Measurements from ENCODE around the gene RBKS.

The RBKS gene

DNA sequence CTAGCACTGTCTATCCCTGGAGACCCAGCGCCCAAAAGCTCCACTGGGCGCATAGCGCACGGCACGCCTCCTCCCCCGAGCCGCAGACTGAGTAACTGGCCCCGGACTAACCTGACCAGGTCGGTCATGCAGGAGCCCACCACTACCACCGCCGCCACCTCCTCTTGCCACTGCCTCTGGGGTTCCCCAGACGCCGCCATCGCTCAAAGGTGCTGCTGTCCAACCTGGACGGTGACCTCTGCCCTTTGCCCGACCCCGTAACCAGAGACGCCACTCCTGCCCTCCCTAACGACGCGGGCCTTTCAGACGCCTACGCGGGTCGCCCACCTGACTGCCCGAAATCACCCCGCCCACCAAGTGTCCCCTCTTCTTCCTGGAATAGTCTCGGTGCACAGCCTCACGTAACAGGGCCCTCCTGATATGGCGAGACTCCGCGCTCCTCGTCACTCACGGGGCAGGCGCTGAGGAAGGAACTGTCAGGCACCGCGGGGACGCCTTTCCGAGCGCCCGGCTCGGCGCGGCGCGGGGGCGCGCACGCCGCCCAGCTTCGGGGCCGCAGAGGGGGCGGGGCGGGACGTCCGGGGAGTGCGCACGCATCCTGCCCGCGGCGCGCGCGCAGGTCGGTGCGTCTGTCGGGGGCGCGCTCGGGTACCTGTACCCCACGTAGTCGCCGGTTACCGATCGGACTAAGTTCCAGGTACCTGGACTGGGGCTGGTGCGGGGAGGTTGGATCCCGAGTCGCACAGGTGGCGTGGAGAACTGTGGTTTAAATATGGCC lies at the start of gene RBKS, which contains the start of gene BABAM2:
Gene RBKS, minus strand, starts transcription at position 242 of the 778 bp plus-strand sequence. Its CDS starts 42 bp downstream, at position 200.
Gene BABAM2, plus strand, starts transcription at position 584 of the 778 bp plus-strand sequence. CDS start 3,828 bp downstream, outside the sequence.
- peak; percentile 77 for DNase-seq

DNA sequence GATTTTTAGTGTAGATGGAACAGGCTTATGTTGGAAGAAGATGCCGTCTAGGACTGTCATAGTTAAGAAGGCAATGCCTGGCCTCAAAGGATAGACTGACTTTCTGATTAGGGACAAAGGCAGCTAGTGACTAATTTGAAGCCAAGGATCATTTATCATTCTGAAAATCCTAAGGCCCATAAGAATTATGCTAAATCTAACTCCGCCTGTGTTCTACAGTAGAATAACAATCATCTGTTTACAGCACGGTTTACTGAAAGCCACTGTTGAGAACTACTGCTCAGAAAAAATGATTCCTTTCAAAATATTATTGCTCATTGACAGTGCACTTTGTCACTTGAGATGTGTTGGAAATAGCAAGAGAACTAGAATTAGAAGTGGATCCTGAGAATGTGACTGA lies 44.8 kb upstream of the RBKS start:
- DNase-seq: no peak

DNA sequence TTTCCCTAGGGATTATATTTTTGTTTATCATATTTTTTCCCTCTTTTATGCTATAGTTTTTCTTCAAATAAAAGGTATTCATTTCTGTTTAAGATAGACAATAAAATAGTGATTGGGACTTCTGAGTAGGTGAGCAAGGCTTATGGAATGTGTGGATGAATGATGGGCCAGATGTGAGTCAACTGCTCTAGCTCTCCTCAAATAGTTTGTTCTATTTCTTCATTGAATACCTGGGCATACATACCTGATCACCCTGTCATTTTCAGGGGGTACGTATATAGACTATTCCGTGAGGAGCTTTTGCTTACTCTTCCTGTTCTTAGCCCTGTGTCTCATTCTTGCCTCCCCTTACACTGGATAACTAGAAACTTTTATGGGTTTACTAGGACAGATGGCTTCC lies 42.2 kb upstream of the RBKS start:
- DNase-seq: peak; percentile 73

DNA sequence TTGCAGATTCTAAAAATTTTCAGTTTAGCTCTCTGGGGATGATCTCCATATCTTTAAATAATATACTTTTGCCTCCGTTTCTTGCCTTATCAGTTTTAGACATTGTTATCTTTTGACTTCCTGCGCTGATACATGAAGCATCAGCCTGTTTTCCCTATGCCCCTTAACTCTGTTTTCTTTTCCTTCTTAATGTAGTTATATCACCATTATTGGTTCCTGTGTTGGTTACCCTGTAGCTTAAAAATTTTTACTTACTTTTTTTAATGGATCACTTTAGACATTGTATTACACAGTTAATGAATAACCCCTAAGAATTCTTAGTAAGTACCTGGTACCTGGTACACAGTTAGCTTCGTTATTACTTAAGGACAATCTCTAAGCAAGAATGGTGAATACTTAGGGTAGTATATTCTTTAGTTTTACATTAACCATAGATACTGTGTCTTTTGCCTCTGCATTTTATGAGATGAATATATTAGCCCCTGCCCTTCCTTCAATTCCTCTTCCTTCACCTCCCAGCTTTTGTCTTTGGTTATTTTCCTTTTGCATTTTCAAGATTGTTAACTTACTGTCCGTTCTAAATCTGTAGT lies 41.3 kb upstream of the RBKS start:
- no peak for DNase-seq

DNA sequence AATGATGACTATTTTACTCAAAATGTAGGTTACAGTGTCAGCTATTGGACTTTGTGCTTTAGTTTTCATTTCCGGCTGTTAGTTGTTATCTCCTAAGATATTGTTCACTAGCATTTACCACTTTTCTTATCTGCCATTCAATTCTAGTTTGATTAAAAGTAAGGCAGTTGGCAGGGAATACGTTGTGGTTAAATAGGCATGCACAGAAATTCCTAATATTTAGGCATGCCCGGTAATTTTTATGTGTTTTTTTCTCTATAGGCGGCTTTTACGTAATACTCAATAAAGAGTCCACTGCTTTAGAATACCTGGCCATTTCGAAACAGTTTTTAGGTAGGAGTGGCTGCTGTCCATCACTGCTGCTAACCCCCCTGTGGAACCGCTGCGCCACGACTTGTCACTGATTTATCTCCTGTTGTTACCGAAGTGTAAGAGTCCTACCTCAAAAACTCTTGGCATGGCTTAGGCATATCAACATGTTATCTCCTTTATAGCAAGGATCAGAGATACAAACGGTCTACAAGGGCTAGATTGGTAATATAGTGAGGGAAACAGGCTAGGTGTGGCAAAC lies 39.8 kb upstream of the RBKS start:
- DNase-seq: peak; percentile 65

DNA sequence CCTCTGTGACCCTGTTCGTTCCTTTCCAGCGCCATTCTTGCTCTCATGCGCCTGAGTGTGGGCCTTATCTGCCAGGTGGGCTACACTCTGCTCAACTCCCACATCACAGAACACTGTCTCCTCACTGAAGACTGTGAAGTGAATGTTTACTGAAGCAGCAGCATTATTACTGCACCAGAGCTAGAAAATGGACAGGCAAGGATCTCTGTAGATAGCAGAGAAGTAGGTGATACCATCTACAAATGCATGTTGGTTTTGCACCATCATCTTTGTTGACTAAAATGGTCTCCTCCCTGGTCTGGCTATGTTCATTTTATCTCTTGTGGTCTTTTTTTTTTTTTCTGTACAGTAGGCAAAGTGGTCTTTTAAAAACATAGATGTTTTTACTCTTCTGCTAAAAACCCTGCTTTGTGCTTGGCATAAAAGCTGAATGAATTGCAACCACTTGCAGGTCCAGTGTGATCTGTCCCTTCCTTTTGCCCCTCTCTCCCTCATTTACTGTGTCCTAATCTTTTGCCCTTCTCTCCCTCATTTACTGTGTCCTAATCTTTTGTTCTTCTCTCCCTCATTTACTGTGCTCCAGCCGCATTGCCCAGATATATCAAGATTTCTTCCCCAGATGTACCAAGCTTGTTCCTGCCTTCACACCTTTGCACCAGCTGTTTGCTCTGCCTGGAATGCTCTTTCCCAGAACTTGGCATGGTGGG lies 35.7 kb upstream of the RBKS start:
- DNase-seq: no peak

DNA sequence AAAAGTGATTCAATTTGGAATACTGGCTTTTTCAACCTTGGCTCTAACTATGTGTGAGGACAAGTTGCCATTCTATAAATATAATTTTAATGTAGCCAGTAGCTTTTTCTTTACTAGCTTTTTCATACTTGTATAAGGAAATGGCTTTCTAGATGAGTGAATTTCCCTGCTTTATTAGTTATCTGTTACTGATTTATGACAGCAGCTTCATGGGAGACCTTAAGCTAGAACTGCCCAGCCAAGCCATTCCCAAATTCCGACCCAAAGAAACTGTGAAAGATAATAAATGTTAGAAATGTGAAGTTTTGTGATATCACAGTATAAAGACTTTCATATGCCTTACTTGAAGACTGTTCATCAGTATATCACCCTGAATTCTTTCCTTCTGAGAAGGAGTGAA lies 32.7 kb upstream of the RBKS start:
- no peak for DNase-seq

DNA sequence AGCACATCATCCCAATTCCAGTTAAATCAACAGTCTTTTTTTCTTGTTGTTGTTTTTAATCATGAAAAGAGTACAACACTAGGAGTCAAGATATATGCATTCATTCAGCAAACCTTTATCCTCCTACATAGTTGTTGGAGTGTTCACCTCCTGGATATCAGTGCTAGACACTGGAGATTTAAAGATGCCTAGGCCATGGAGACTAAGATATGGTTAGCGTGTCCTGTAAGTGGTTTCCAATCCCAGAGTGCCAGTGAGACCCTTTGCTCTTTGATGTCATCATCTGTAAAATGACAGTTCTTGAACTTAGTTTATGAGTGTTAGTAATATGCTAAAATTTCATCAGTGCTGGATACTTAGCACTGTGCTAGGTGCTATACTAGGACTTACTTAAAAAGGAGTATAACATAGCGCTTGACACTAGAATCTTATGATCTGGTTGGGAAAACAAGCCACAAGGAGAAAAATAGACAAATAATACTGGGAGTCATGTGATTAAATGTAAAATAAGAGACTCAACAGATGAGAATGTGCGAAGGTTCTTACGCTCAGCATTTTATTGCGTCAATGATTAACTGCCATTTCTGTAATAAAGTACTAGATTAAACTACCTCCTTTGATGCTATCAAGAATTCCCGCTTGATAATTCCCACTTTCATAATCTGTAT lies 31.8 kb upstream of the RBKS start:
- no peak for DNase-seq

DNA sequence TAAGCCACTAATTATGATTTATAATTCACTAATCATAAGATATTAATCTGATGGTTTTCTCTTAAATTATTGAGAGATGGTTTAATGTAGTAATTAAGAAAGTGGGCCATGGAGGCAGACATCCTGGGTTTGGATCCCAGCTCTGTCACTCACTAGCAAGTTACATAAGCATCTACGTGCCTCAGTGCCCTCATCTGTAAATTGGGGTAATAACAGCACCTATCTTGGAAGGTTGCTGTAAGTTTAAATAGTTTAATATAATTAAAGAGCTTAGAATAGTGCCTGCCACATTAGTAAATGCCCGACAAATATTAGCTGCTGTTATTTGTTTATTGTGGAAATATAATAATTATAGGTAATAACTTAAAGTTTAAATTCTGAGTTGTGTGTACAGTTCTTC lies 31.2 kb upstream of the RBKS start:
- DNase-seq: no peak

DNA sequence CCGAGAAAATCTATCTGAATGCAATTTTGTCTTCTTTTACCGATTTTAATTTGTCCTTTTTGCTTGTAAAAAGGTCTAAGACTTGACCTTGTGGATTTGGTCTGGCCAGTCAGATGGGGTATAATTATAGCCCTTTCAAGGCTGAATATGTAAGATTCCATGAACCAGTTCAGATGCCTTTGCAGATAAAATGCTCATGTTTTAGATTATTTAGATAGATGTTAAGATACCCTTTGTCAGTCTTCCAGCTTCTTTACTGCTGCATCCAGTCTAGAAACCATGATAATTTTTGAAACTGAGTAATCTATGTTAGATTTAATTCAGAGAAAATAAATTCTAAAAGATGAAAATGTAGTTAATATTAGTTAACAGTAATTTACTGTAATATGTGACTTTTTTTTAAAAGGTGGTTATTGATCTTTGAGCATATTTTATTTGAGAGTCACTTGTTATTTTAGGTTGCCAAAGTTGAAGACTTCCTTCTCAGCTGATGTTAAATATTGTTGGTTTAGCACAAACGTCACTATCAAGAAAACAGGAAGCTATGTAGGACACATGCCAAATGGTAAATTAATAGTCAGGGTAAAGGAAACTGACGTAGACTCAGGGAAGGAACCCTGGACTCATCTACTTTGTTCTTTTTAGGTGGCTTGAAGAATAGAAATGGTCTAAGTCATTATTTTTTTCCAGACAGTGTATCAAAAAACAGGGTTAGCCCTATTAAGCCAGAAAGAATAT lies 30.1 kb upstream of the RBKS start:
- DNase-seq: no peak

DNA sequence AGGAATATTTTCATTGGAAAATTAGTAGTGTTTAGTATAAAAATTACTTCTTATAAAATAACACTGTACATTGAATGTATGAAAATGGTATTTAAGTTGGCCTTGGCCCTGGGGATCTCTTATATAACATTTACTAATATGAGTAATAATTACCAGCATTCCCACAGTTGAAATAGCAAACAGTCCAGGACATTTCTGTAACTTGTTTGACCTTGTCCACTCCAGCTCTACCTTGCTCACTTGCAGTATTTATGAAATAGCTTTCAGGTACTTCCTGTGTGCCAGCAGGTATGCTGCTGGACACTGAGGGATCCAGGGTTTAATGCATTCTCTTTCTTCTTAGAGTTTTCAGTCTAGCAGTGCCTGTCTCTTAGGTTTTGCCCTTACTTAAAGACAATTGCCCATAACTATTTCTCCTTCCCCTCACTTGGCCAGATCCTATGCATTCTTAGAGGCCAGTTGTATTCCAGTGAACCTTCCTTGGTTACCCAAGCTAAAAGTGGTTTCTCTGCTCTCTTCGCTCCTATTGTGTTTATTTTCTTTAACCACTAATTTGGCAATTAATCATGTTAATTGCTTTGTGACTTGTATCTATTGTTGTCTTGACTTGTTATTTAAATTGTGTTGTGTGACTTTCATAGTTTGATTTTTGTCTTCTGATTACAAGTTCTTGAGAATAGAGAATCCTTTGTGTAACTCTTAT lies 26.3 kb upstream of the RBKS start:
- no peak for DNase-seq

DNA sequence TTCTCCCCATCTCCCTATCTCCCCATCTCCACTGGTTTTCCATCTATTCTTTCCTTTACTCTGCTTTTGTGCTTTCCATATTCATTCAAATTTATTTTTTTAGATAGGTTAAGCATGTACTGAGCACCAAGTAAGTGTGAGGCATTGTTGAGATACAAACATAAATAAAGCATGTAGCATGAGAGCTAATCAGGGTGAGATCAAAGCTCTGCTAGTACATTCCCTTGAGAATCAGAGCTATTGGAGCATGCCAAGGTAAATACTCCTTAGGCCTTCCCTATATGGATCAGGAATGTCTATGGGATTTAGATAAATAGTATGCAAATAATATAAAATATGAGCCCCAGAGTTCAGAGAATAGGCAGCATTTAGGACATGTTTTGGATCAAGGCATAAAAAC lies 25.7 kb upstream of the RBKS start:
- no peak for DNase-seq

DNA sequence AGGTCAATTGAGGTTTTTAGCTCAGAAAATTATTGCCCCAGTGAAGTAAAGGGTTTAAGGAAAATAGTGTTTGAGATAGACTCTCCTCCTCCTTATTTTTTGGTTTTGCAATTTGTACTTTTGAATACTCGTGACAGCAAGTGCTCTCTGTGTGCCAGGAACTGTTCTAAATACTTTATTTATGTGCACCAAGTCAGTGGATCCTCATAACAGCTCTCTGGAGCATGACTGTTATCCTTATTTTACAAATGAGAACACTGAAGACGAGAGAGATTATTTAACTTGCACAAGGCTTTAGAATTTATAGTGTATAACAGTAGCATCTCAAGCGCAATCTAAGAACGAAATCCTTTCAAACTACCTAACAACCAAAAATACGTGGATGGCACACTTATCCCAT lies 25.0 kb upstream of the RBKS start:
- DNase-seq: no peak

DNA sequence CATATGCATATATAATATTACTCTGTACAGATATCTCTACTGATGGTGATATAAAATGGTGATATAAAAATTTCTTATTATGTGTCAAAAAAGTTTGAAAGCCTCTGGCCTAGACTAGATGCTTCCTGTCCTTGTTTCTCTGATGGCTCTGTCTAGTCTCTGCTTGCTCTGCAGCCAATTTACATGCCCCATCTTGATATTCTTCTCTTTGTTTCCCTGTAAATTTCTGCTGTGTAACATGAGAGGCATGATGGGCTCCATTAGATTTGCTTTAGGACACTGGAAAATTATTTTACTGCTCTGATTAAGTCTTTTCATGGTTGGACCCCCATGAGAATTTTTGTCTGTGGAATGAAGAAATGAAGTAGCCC lies 24.6 kb upstream of the RBKS start:
- no peak for DNase-seq

DNA sequence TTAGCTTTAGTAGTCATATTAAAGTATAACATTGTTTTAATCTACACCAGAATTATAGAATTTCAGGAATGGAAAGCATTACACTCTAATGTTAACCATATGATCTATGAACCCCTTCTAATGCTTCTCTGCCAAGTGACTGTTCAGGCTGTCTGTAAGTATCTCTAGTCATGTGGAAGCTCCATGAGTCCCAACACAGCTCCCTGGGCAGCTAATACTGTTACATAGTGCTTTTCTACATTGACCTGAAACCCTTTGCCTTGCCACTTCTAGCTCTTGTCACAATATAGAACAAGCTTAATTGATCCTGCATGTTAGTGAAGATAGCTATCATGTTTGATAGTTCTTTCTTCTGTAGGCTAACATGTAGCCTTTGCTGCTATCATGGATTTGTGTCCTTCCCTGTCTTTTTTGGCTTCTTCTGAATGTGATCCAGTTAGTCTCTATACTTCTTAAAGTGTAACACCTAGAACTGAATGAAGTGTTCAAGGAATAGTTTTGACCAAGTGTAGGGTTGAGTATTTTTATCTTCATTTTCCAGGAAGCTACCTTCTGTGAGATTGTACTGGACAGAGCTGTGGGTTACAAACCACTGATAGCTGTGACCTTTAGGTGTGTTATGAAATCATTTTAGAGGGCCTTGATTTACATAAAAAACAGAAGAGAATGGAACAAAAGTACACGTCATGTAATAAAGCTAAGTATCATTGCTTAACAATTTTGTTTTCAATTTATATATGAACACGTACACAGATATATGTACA lies 24.0 kb upstream of the RBKS start:
- DNase-seq: no peak

DNA sequence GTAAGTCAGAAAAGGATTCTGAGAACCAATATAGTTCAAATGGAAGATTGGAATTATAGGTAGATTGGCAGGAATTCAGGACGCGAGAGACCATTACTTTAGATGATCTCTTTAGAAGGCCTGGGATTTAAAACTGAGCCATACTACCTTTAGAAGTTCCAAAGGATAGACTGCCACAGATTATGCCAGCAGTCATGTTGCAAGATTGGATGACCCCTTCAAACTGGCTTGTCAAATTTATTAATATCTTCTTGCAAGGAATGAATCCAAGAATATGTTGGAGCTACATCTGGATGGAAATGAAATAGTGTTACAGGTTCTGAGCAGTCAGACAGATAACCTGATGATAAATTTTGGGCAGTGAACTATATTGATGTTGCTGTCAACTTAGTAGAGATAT lies 22.3 kb upstream of the RBKS start:
- no peak for DNase-seq

DNA sequence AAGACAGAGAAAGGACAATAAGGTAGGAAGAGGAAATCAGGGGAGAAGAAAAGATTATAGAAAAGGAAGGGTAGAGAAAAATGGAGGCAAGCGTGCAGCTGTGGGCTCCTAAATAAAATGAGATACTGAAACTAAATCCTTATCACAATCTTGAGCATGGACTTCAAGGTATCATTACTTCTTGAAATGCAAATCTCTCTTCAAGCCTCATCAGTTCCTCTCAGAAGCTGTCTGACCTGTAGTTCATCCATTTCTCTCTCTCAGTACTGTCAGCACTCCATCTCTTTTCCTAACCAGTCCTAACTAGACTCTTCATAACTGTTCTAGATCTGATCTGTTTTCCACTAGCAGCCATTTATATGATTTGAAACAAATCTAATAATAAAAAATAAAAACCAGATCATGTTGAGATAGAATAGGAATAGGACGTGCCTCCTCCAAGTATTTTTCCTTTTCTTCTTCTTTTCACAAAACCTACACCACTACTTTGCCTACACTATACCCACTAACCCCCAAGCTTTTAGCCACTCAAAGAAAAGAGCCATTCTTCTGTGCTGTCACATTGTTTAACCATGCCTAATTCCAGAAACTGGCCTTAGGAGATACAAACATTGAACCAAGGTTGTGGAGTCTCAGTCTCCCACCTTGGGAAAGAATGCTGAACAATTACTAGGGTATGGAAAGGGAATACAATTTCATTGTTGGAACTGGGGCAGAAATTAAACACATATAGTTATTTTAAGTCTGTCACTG lies 21.4 kb upstream of the RBKS start:
- DNase-seq: no peak

DNA sequence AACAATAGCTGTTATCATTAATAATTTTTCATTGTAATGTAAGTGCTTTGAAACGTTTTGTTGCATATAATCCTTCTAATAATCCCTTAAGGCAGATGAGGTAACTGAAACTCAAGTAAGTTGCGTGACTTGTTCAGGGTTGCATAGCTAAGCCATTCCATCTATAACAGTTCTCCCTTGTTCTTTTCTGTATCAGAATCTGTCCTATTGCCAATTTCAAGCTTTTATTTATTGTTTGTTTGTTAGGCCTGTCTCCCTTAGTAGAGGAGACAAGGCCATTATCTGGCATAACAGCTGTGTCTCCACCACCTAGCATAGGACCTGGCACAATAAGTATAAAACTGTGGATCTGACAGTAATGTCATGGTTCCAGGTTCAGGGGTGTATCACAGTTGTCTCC lies 19.7 kb upstream of the RBKS start:
- no peak for DNase-seq

DNA sequence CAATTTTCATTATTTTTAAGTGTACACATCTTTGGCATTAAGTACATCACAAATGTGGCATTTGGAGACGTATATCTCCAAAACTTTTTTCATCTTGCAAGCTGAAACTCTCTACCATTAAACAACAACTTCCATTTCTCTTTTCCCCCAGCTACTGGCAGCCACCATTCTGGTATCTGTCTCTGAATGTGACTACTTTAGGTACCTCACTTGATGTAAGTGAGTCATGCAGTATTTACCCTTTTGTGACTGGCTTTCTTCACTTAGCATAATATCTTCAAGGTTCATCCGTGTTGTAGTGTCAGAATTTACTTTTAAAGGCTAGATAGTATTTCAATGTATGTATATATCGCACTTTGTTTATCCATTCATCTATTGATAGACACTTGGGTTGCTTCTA lies 17.4 kb upstream of the RBKS start:
- DNase-seq: no peak

DNA sequence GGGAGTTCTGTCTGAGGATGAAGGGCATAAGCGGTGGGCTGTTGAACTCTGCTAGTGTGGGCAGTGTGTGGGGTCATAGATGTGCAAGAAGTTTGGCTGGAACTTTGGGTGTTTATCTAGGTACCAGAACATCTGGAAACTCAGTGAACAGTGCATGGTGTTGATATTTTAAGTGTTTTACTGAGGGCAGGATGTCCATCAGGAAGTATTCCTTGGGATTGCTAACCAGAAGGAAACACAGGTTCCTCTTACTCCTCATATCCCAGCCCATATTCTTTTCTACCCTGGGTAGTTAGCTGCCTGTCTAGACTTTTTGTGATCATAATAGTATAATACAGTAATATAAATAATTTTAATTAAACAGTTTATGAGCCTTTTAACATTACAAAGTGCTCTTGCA lies 15.9 kb upstream of the RBKS start:
- no peak for DNase-seq

DNA sequence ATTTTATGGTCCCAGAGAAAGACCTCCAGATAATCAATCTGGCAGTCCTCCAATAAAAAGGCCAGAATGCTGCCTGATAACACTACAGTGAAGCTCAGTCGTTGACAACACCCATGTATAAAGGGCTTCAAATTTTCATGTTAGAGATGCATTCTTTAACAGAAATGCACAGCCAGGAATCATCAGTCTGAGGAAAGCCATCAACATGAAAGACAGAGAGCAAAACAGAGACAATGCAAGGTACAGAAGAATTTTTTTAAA lies 14.1 kb upstream of the RBKS start:
- no peak for DNase-seq
